BE2C (cell line): ENCODE results near the gene PIGT.

Source experiments
- DNase-seq: peaks from one replicate; pipeline ENCODE4 v3.0.0-alpha.2; 2020
- H3K27me3 ChIP-seq: fragments of 250-450 bp; sonication (Bioruptor Pico); 2 replicates; pipeline ENCODE4 v1.5.1; 2020; ENCODE audit warnings: mild to moderate bottlenecking
- H3K36me3 ChIP-seq: fragments of 250-450 bp; sonication (Bioruptor Pico); 2 replicates; pipeline ENCODE4 v1.5.1; 2020; ENCODE audit warnings: mild to moderate bottlenecking
- H3K4me1 ChIP-seq: fragments of 250-450 bp; sonication (Bioruptor Pico); 2 replicates; pipeline ENCODE4 v1.5.1; 2020
- H3K4me3 ChIP-seq: 2 replicates; pipeline ENCODE4 v1.5.1; 2011; ENCODE audit warnings: low read depth, low read length
- H3K9me3 ChIP-seq: fragments of 250-450 bp; sonication (Bioruptor Pico); 2 replicates; pipeline ENCODE4 v1.5.1; 2020
- TF ChIP-seq, protein P1 (sequence below): IDR thresholded peaks from 2 replicates; pipeline ENCODE4 v1.5.1; 2012; ENCODE audit warnings: mild to moderate bottlenecking, low read depth, low read length

Gene PIGT

DNA sequence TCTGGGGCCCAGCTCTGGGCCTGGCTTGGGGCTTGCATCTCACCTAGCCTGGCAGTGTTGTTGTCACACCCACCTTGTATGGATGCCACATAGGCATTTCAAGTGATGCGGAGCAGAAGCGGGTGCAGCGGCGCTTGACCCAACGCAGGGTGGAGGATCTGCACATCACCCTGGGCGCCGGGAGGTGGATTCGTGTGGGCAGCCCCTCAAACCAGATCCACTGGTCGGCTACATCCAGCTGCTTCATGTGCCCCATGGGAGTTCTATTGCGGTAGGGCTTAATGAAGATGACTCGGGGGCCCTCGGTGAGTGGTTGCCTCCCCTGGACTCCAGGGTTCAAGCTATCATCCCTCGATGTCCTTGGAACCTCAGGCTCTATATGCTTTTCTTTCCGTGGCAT lies 41.0 kb upstream of the PIGT start:
- H3K9me3 ChIP-seq = no peaks in the 10 kb centered on the region
- H3K27me3 ChIP-seq = no peaks in the 10 kb centered on the region
- no peaks in the 10 kb centered on the region for H3K4me1 ChIP-seq
- H3K4me3 ChIP-seq = no peak overlapping the region
- no peaks in the 10 kb centered on the region for H3K36me3 ChIP-seq
- TF ChIP-seq, protein P1, sequence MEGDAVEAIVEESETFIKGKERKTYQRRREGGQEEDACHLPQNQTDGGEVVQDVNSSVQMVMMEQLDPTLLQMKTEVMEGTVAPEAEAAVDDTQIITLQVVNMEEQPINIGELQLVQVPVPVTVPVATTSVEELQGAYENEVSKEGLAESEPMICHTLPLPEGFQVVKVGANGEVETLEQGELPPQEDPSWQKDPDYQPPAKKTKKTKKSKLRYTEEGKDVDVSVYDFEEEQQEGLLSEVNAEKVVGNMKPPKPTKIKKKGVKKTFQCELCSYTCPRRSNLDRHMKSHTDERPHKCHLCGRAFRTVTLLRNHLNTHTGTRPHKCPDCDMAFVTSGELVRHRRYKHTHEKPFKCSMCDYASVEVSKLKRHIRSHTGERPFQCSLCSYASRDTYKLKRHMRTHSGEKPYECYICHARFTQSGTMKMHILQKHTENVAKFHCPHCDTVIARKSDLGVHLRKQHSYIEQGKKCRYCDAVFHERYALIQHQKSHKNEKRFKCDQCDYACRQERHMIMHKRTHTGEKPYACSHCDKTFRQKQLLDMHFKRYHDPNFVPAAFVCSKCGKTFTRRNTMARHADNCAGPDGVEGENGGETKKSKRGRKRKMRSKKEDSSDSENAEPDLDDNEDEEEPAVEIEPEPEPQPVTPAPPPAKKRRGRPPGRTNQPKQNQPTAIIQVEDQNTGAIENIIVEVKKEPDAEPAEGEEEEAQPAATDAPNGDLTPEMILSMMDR = no peak
- no peak for DNase-seq

DNA sequence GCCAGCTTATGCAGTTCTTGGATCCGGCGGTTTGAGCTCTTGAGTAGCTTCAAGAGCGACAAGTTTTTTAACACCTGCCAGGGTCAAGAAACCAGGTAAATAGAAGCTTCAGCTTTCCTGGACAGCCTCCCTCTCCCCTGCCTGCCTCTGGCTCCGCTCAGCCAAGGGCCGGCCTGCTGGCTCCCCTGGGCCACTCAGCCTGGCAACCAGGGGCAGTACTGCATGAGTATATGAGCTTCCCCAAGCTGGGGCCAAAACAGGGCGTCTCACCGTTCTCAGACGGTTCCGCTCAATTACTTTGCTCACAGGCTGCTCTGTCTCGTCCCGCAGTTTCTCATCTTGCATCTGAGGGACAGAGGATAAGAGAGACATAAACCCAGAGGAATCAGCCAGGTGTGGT lies 38.7 kb upstream of the PIGT start:
- TF ChIP-seq, protein P1 = no peak
- Histone ChIP-seq H3K4me3 (no peak overlapping the region), H3K9me3 (no peaks in the 10 kb centered on the region), H3K4me1 (no peaks in the 10 kb centered on the region), H3K27me3 (no peaks in the 10 kb centered on the region), H3K36me3 (no peaks in the 10 kb centered on the region)
- no peak for DNase-seq

DNA sequence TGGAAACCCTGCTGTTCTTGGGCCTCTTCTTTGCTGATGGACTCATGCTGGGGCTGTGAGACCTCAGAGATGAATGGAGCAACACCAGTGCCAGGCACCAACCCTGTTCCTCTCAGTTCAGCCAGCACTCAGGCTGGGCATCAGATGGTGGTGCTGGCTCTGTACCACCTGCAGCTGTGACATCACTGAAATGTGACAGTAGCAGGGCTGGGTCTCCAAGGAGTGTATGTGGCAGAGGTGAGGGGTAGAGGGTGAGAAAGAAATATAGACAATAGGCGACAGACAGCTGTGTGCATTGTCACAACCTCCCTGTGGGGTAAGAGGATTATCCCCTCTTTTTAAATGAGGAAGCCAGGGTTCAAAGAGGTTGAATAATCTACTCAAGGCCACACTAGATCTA lies 37.8 kb upstream of the PIGT start, which contains the start of gene TP53TG5:
TSS of gene TP53TG5 (minus strand) at position 135 of the 400 bp plus-strand sequence. CDS start at position 46, 89 bp downstream.
- Histone ChIP-seq H3K4me3 (no peak within 1 kb of the TSS), H3K36me3 (no peaks in the 10 kb centered on the region), H3K27me3 (no peaks in the 10 kb centered on the region), H3K9me3 (no peaks in the 10 kb centered on the region), H3K4me1 (no peaks in the 10 kb centered on the region)
- TF ChIP-seq, protein P1 = no peak
- DNase-seq = no peak

DNA sequence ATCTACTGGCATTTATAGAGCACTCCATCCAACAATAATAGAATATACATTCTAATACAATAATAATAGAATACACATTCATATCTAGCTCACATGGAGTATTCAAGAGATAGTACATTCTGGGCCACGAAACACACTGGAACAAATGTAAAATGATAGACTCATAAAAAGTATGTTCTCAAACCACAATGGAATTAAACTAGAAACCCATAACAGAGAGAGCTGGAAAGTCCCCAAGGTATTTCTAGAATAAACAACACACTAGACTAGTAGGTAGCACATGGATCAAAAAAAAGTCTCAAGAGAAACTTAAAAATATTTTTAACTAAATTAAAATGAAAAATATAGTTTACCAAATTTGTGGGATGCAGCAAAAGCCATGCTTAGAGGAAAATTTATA lies 28.7 kb upstream of the PIGT start:
- Histone ChIP-seq H3K4me1 (no peaks in the 10 kb centered on the region), H3K4me3 (no peak overlapping the region)
- TF ChIP-seq, protein P1 = no peak

DNA sequence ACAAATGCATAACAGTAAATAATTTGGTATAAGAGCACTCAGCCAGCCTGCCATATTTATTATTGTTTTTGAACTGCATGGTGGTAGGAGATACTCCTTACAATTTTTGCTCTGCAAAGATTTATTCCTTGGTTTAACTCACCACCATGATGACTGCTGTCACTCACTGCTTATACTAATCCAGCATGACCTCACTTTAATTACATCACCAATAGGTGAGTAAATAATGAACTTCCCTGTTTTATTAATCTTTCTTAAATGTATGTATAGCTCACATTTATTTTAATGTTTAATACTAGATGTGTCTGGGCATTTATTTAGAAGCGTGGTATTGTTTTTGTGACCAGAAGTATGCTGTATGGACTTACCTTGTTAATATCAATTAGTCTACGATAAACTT lies 25.0 kb upstream of the PIGT start:
- Histone ChIP-seq H3K9me3 (no peaks in the 10 kb centered on the region), H3K36me3 (no peaks in the 10 kb centered on the region), H3K27me3 (no peaks in the 10 kb centered on the region), H3K4me1 (no peaks in the 10 kb centered on the region), H3K4me3 (no peak overlapping the region)
- TF ChIP-seq, protein P1 = no peak
- DNase-seq = no peak

More for the DNA sequence above, 28.7 kb upstream of the PIGT start:
- no peak for DNase-seq
- H3K27me3 ChIP-seq = no peaks in the 10 kb centered on the region
- no peaks in the 10 kb centered on the region for H3K9me3 ChIP-seq
- no peaks in the 10 kb centered on the region for H3K36me3 ChIP-seq

DNA sequence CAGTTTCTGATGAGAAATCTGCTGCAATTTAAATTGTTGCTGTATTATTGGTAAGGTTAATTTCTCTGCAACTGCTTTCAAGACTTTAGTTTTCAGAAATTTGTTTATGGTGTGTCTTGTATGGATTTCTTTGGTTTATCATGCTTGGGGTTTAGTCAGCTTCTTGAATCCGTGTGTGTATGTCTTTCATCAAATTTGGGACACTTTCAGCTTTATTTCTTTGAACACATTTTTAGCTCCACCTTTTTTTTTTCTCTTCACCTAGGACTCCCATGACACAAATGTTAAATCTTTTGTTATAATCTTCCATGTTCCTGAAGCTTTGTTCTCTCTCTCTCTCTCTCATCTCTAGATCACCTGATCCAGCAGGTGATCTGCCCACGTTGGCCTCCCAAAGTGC lies 24.4 kb upstream of the PIGT start:
- no peaks in the 10 kb centered on the region for H3K9me3 ChIP-seq
- no peaks in the 10 kb centered on the region for H3K27me3 ChIP-seq
- TF ChIP-seq, protein P1 = no peak
- no peaks in the 10 kb centered on the region for H3K4me1 ChIP-seq
- no peak overlapping the region for H3K4me3 ChIP-seq
- H3K36me3 ChIP-seq = no peaks in the 10 kb centered on the region
- DNase-seq = no peak
